TTC549 (cell line): ENCODE results near the gene SUOX.
A peak's percentile ranks its signal among the peaks of the same experiment; 100 is the strongest.
"Not testable (repeated sequence)": the region's sequence is repeated elsewhere in the genome, so short reads cannot be mapped to it uniquely, and the experiment has no call there.

ENCODE experiments used
- FAIRE-seq: peaks from 2 replicates; lab custom pipeline; 2012; peaks lifted over from hg19 to GRCh38; lab: Jason Lieb, UNC

SUOX gene

DNA sequence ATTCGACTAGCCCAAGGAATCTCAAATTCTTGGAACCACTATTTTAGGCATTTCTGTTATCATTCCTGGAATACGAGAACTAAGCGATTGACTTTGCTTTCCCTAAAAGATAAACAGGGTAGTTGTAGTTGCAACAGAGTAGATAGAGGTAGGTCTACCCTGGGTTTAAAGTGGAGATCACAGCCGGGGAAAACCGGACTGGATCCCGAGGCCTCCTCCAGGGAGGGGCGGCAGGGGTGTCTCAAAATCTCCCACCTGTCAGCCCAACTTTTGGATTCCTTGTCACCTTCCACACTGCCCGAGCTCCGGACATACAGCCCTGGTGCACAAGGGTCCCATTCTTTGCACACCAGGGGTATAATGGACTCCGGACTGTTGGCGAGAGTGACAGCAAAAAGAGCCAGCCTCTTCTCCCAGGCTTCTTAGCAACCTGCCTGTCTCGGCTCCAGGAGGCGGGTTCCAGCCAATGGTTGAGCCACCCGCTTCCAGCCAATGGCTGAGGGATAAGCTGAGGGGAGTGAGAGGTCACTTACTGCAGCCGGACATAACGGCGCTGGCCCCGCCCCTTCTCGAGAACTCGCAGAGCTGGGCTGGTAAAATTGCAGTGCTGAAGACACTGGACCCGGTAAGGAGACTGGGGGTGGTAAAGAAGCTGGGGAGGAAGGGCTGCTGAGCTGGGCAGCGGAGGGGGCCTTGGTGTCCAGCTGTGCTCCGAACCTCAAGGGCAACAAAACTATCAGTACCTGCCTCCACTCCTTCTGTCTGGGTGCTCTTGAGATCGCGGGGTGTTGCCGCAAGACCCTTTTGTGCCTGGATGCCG, at the start of gene SUOX:
TSS of gene SUOX (plus strand) at position 562 of the 820 bp plus-strand sequence. CDS start 4,946 bp downstream, outside the sequence.
- FAIRE-seq, result peak; percentile 94

GRCh38 chr12:55955344-55955743, 41.7 kb upstream of the SUOX start:
- no peak for FAIRE-seq

DNA sequence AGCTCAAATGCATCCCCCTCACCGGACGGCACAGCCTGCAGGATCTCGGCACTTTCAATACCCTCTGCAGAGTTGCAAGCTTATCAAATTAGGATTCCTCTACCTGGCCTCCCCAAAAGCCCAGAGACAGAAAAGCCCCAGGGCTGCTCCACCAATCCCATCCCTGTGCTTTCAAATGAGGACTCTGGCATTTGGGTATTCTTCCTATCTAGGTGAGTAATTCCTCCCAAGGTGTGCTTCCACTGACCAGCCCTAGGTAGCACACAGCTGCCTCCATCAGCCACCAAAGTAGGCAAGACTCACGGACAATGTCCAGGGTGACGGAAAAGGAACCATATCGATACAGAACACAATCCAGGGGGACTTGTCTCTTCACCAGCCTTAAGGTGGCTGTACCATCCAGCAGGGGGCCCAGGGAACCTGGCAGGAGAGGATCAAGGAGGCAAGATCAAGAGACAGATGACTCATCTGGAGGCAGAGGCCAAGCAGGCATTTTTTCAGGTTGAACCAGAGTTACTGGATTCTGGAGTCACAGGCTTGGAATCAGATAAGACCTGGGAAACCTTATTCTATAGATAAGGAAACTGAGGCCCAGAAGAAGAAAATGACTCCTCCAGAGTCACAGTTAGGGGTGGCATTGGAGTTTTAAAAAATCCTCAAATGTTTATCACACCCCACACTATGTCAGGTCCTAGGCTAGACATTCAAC, 41.1 kb upstream of the SUOX start:
- no peak for FAIRE-seq

DNA sequence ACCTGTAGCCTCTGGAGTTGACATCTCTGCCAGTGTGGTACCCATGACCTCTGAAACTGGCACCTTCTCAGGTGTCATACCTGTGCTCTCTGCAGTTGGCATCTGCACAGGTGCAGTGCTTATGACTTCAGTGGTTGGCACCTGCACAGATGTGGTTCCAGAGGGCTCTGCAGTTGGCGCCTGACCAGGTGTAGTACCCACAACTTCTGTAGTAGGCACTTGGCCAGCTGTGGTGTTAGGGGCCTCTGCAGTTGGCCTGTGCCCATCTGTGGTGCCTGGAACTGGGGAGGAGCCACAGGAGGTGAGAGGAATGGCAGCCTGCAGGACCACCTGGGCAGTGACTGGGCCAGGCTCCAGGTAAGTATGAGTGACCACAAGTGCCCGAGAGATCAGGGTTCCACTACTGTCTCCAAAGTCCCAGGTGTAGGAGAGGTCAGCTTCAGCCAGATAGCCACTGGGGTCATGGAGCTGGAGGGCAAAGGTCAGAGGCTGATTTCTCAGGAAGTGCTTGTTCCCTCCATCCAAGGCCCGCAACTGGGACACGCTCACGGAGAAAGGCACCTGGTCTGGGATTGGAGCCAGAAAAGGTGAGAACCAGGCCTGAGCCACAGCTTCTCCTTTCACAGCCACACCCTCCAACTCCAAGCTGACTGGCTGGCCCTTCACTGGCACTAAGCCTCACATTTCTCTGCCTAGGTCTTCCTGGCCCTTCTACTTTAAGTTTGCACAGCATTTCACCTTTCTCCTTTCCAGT, 39.8 kb upstream of the SUOX start:
- no peak for FAIRE-seq

DNA sequence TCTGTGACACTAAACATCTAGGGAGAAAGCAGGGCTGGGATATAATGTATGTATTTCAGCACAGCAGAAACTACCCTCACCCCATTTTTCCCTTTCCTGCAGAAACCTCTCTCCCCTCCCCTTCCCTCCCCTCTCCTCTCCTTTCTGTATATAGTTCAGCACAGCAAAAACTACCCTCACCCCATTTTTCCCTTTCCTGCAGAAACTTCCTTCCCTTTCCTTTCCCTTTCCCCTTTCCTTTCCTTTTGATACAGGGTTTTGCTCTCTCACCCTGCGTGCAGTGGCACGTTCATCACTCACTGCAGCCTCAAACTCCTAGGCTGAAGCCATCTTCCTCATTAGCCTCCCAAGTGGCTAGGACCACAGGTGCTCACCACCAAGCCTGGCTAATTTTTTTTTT, 33.3 kb upstream of the SUOX start:
- FAIRE-seq, result no peak

DNA sequence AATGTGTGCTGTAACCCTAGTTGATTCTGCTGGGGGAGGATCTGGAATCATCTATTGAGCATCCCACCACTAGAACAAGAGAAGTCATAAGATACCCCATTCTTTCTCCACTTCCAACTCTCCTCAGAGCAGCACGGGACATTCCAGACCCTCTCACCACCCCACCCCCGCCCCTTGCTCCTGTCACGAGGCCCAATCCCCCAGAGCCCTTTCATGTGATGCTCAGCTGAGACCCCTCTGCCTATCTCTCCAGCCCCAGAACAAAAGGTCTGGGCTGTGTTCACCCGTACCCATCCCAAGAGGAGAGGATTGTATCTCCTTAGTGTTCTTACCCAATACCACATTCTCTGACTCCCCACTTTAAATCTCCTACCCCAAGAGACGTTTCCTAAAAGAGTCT, 31.8 kb upstream of the SUOX start:
- FAIRE-seq, result no peak

DNA sequence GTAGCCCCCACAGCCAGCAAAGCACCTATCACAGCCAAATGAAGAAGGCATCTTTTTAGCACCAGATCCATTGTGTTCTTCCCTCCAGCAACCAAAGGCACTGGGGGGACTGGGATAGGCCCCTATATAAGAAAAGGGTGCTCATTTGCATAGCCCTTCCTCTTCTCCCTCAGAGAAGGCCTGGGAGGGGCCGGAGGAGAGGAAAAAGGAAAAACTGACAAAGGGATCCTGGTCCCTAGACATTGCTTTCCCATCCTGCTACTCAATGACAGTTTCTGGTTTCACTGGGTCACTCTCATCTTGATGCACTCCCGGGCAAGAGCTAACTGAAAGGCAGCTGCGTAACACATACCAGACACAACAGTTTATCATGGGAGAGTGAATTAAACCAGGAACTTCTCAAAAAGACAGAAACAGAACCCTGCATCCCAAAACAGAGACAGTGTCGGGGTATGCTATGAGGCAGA, 31.1 kb upstream of the SUOX start, which contains the start of gene PMEL:
TSS of gene PMEL (minus strand) at position 102 of the 467 bp plus-strand sequence. CDS start at position 71, 31 bp downstream.
- FAIRE-seq, result no peak

GRCh38 chr12:55966408-55967281, 30.4 kb upstream of the SUOX start, which contains the start of gene CDK2:
TSS of gene CDK2 (plus strand) at chr12:55966830. CDS start at chr12:55967009, 179 bp downstream.
- no peak for FAIRE-seq

DNA sequence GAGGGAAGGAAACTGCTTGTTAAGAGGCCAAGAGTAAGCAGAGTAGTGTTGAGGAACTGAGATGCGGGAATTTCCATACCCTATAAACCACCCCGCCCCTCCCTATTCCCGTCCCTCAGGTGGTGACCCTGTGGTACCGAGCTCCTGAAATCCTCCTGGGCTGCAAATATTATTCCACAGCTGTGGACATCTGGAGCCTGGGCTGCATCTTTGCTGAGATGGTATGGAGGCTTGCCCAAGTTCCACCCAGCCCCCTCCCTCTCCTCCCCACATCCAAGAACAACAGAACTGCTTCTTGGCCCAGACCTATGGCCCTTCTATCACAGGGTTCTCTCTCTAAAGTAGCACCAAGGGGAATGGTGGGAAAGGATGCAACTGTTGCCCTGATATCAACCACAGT, 27.7 kb upstream of the SUOX start:
- no peak for FAIRE-seq

DNA sequence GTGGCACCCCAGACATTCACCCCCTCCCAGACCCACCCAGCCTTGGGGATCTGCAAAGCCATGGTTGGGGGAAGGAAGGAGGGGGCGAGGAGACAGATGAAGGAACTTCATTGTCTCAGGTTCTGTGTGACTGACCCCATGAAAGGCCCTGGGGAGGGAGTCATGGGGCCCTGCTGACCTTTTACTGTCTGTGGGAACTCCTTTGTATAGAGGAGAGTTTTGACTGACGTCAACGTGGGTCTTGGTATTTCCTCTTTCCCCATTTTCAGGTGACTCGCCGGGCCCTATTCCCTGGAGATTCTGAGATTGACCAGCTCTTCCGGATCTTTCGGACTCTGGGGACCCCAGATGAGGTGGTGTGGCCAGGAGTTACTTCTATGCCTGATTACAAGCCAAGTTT, 26.3 kb upstream of the SUOX start:
- FAIRE-seq, result no peak

DNA sequence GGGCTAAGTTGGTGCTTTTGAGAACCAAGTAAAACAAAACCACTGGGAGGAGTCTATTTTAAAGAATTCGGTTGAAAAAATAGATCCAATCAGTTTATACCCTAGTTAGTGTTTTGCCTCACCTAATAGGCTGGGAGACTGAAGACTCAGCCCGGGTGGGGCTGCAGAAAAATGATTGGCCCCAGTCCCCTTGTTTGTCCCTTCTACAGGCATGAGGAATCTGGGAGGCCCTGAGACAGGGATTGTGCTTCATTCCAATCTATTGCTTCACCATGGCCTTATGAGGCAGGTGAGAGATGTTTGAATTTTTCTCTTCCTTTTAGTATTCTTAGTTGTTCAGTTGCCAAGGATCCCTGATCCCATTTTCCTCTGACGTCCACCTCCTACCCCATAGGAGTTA, 25.0 kb upstream of the SUOX start:
- no peak for FAIRE-seq

DNA sequence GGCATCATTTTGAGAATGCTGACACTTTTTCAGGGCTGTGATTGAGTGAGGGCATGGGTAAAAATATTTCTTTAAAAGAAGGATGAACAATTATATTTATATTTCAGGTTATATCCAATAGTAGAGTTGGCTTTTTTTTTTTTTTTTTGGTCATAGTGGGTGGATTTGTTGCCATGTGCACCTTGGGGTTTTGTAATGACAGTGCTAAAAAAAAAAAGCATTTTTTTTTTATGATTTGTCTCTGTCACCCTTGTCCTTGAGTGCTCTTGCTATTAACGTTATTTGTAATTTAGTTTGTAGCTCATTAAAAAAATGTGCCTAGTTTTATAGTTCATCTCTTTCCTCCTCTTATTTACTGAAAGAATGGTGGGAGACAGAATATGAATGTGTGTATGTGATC, 24.6 kb upstream of the SUOX start:
- FAIRE-seq, result no peak

DNA sequence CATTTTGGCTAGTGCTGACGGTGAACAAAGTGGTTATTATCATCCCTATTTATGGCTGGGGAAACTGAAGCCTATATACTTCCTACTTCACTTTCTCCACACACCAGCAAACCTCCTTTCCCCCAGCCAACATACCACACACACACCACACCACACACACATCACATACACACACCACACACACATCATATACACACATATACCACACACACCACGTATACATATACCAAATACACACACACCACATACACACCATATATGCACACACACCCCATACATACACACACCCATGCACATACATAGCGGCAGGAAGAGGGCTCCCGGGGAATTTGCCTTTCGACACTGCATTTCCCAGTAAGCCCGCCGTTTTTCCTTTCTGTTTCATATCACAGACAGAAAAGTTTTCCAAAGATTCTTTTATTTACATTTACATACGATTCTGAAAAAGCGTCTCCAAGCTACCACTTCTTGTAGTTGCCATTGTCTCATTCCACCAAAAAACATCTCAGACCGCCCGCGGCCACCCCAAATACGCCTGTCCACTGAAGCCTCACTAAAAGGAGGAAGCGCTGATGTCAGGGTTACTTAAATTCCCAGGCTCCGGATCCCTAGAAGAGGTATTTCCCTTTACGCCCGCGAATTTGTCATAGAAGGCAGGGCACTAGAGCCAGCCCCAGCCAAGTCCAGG, 24.0 kb upstream of the SUOX start:
- no peak for FAIRE-seq

DNA sequence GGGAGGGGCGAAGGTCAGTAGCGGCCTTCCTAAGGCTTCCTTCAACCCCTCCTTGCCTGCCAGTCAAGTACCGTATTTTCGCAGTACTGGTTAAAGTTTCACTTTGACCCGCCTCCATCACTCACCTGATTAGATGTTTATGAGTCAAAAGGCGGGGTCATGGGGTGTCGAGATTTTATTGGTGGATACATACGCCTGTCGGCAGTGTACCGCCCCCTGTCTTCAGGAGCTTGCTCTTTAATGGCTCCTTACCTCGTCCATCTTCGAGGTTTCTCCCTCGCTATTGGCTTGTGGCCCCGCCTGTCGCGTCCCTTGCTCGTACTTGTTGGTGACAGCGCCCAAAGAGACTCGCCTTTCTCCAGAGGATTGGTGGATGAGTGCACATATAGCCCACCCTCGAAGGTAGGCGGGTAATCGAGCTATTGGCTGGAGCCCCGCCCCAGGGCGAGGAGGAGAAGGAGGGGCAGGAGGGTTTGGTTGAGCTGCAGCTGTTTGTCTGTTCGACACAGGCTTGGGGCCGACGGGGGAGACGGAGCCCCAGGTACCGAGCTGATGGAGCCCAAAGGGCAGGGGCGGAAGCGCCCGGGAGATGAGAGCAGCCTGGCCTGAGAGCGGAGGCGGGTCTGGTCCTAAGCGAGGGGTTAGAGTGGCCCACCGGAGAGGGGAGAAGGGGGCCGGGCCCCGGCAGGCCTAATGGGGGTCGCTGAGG, 23.3 kb upstream of the SUOX start, which contains the start of gene RAB5B:
TSS of gene RAB5B (plus strand) at position 480 of the 709 bp plus-strand sequence. CDS start 12,883 bp downstream, outside the sequence.
- FAIRE-seq, result peak; percentile 98

DNA sequence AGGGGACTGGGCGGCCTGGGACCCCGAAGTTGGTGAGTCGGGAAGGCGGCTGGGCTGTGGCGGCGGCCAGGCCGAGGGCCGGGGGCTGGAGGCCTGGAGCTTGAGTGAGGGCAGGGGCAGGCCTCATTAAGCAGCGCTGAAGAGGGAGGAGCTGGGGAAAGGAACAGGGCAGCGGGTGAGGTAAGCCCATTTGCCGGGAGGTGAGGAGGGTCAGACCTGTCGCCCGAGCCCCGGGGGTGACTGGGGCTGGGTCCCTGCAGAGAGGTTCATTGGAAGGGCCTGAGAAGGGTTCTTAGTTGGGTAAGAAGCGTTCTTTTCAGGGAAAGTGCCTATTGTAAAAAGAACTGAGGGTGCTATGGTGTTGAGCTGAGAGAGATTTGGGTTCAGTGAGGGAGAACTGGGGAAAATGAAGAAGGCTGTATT, 22.8 kb upstream of the SUOX start:
- FAIRE-seq, result no peak

DNA sequence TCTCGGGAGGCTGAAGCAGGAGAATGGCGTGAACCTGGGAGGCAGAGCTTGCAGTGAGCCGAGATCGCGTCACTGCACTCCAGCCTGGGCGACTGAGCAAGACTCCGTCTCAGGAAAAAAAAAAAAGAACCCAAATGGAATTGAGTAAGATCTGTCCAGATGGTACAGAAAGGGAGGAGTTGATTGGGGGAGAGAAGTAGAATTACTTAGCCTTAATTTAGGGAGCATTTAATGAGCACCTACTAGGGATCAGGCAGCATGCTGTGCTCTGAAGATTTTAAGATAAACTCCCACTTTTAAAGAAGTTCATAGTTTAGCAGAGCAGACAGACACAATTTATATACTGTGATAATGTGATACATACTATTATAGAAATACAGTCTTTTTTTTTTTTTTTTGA, 18.7 kb upstream of the SUOX start:
- FAIRE-seq, result no peak

GRCh38 chr12:55979069-55979468, 18.0 kb upstream of the SUOX start:
- FAIRE-seq, result no peak

- not testable (repeated sequence) for FAIRE-seq
These were observed 15.2 kb upstream of the SUOX start for GRCh38 chr12:55981882-55982281.

DNA sequence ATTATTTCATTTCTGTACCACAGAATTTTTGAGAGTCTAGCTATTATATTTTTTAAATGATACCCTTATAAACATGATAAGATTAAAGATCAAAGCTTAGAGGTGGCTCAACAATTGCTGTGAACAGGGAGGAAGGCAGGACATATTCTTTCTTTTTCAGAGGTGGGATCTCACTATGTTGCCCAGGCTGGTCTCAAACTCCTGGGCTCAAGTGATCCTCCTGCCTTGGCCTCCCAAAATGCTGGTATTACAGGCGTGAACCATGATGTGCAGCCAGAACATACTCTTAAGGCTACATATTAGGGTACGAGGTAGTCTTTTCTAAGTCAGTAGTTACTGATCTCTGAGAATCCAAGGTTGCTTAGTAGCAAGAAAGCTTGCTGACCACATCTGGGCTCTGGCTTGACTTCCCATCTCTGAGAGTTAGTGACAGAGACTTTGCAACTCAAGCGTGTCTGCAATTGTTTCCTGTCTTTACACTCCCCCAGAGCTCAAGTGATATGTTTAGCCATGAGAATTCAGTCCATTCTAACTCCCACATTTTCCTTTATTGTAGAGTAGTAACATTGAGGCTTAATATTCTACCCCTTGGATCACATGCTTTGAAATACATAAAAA, 14.6 kb upstream of the SUOX start:
- FAIRE-seq, result no peak
